Peyer's patch (tissue), 4 donors: ENCODE data around the gene LIG1. TPM values are rescaled to one million over a fixed set of nuclear protein-coding genes. Genes with fewer than 3 reads are reported as not detected.

ENCODE experiments used
- DNase-seq, 3 donors: peaks; one replicate each; pipeline ENCODE4 v3.0.0-alpha.2; 2017 to 2019
- H3K27ac ChIP-seq, 4 donors: fragments of 200-600 bp; sonication (generic); one replicate each; pipeline ENCODE4 v1.5.1; 2016 to 2019
- H3K27me3 ChIP-seq, 2 donors: fragments of 200-600 bp; sonication (generic); one replicate each; pipeline ENCODE4 v1.5.1; 2019
- H3K36me3 ChIP-seq, 3 donors: fragments of 200-600 bp; sonication (generic); one replicate each; pipeline ENCODE4 v1.5.1; 2016 to 2019
- H3K4me1 ChIP-seq, 4 donors: fragments of 200-600 bp; sonication (generic); one replicate each; pipeline ENCODE4 v1.5.1; 2016 to 2019
- H3K4me3 ChIP-seq, 4 donors: fragments of 200-600 bp; sonication (generic); 1 replicate in 3 of 4; 2 replicates in 1 of 4; pipeline ENCODE4 v1.5.1; 2016 to 2019; ENCODE audit warnings: mild to moderate bottlenecking in 1 of 4
- H3K9me3 ChIP-seq, 4 donors: fragments of 200-600 bp; sonication (generic); one replicate each; pipeline ENCODE4 v1.5.1; 2016 to 2019; ENCODE audit warnings: mild to moderate bottlenecking in 1 of 4
- CTCF ChIP-seq, 6 experiments: fragments of 450-650 bp in 4 of 6; fragments of 200-600 bp in 2 of 6; sonication (generic) in 1 of 6; IDR thresholded peaks; one replicate each; pipeline ENCODE4 v1.5.1; 2017 to 2019; ENCODE audit warnings: antibody characterized with exemption in 6 of 6, mild to moderate bottlenecking in 3 of 6, moderate library complexity in 1 of 6
- POLR2A ChIP-seq, 2 donors: fragments of 450-650 bp; IDR thresholded peaks; one replicate each; pipeline ENCODE4 v1.5.1; 2017; ENCODE audit warnings: antibody characterized with exemption in 2 of 2, mild to moderate bottlenecking in 2 of 2, moderate library complexity in 2 of 2
- total RNA-seq, 4 donors: library from RNA; depleted of rRNA; stranded (reverse); fragments of >200 nt; gene quantifications; one replicate each; pipeline ENCODE4 v1.1.0, GENCODE V29; 2016

LIG1 gene
- total RNA-seq, 4 donors from 2014 or later, result 30.3 to 104 (median 32.9) TPM

DNA sequence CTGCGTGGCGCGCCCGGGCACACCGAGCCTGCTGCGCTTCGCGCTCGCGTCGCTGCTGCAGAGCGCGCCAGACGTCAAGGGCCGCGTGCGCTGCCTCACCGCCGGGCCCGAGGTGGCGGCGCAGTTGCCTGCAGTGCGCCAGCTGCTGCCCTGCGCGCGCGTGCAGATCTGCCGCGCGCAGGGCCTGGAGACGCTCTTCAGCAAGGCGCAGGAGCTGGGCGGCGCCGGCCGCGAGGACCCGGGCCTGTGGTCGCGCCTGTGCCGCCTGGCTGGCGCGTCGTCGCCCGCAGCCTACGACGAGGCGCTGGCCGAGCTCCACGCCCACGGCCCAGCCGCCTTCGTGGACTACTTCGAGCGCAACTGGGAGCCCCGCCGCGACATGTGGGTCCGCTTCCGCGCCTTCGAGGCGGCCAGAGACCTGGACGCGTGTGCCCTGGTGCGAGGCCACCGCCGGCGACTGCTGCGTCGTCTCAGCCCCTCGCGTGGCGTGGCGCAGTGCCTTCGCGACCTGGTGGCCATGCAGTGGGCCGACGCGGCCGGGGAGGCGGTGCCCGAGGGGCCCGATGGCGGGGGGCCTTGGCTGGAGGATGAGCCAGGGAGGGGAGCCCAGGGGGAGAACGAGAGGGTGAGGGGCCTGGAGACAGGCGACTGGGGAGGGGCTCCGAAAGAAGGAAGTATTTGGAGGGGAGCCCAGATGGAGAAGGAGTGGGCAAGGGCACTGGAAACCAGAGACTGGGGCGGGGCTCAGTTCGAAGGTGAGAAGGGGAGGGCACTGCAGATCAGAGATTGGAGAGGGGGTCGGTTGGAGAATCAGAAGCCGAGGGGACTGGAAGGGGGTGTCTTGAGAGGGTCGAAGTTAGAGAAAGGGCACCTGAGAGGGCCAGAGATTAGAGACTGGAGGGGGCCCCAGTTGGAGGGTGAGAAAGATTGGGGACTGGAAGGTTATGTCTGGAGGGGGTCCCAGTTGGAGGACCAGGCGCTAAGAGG, 25.0 kb upstream of the LIG1 start:
- no peaks in the 10 kb centered on the region for H3K36me3 ChIP-seq
- H3K9me3 ChIP-seq, result no peaks in the 10 kb centered on the region
- H3K27me3 ChIP-seq, result no peaks in the 10 kb centered on the region
- TF ChIP-seq CTCF (IDR thresholded peaks at IDR 0.05) (no peak), POLR2A (IDR thresholded peaks at IDR 0.05) (no peak)
- DNase-seq, result peak in 1 of 3 donors; percentile 27
- H3K27ac ChIP-seq, result no peak overlapping the region
- H3K4me1 ChIP-seq, result no peaks in the 10 kb centered on the region
- H3K4me3 ChIP-seq, result no peak overlapping the region

DNA sequence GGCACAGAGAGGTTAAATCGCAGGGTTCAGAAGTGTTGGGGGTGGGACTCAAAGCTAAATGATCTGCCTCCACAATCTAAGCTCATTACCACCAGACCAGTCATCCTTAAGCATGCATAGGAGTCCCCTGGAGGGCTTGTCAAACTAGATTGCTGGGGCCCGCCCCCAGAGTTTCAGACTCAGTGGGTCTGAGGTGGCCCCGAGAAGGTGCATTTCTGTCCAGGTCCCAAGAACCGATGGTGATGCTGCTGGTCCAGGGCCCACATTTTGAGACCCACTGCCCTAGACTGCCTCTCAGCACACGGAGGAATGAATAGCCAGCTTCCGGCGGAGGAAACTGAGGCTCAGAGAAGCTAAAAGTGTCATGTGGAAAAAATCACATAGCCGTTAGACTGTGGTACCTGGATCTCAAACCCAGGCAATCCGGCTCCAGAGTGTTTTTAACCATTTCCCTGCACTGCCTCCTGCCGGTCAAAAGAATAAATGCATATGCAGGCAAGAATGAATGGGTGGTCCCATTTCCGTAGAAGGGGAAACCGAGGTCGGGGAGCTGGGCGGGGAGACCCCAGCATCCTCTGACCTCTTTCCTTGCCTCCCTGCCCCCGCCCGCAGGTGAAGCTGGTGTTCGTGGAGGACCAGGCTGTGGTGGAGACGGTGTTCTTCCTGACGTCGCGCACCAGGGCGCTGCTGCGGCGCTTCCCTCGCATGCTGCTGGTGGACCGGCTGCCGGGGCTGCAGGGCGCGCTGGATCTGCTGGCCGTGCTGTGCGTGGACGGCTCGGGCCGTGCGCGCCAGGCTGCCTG, 24.1 kb upstream of the LIG1 start:
- no peaks in the 10 kb centered on the region for H3K9me3 ChIP-seq
- no peaks in the 10 kb centered on the region for H3K4me1 ChIP-seq
- no peaks in the 10 kb centered on the region for H3K36me3 ChIP-seq
- no peak for TF ChIP-seq POLR2A (IDR thresholded peaks at IDR 0.05)
- peak; percentile 13 to 36 (median 29) for TF ChIP-seq CTCF (IDR thresholded peaks at IDR 0.05)
- H3K27ac ChIP-seq, result no peak overlapping the region
- H3K27me3 ChIP-seq, result no peaks in the 10 kb centered on the region
- H3K4me3 ChIP-seq, result no peak overlapping the region
- DNase-seq, result peak in 1 of 3 donors; percentile 52

DNA sequence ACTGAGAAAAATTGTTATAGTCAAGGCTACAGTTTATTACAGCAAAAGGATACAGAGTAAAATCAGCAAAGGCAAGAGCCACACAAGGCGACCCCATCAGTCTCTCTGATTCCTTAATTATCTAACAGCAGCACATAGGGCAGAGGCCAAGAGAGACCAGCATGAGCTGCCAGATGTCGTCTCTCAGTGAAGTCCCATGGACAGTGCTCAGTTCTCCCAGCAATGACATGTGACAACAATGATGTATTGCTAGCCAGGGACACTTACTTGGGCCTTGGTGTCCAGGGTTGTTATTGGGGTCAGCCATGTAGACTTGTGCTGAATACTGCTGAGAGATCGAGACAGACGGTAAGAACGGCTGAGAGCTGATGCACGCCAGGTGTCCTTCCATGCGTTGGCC, 22.6 kb upstream of the LIG1 start:
- H3K36me3 ChIP-seq, result no peaks in the 10 kb centered on the region
- TF ChIP-seq CTCF (IDR thresholded peaks at IDR 0.05) (no peak), POLR2A (IDR thresholded peaks at IDR 0.05) (no peak)
- H3K4me3 ChIP-seq, result no peak overlapping the region
- H3K9me3 ChIP-seq, result no peaks in the 10 kb centered on the region
- no peak overlapping the region for H3K27ac ChIP-seq
- no peaks in the 10 kb centered on the region for H3K4me1 ChIP-seq
- H3K27me3 ChIP-seq, result no peaks in the 10 kb centered on the region
- DNase-seq, result no peak

DNA sequence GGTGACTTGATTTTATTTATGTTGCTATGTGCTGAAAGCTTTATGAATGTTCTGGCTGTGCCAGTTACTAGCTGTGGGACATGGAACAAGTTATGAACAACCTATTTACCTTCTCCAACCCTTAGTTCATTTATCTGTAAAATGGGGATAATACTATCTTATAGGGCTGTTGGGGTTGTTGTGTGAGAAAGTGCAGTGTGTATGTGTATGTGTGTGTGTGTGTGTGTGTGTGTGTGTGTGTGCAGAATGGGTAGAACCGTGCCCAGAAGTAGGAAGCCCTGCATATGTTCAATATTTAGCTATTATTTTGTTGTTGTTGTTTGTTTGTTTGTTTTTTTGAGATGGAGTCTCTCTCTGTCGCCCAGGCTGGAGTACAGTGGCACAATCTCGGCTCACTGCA, 20.7 kb upstream of the LIG1 start:
- Histone ChIP-seq H3K27ac (no peak overlapping the region), H3K4me1 (no peaks in the 10 kb centered on the region), H3K36me3 (no peaks in the 10 kb centered on the region), H3K9me3 (no peaks in the 10 kb centered on the region), H3K27me3 (no peaks in the 10 kb centered on the region), H3K4me3 (no peak overlapping the region)
- TF ChIP-seq POLR2A (IDR thresholded peaks at IDR 0.05) (no peak), CTCF (IDR thresholded peaks at IDR 0.05) (no peak)
- no peak for DNase-seq

GRCh38 chr19:48190288-48190884, 20.2 kb upstream of the LIG1 start:
- H3K27me3 ChIP-seq, result no peaks in the 10 kb centered on the region
- no peaks in the 10 kb centered on the region for H3K4me1 ChIP-seq
- H3K27ac ChIP-seq, result no peak overlapping the region
- no peaks in the 10 kb centered on the region for H3K36me3 ChIP-seq
- DNase-seq, result peak in 2 of 3 donors; percentile 64 to 68
- no peaks in the 10 kb centered on the region for H3K9me3 ChIP-seq
- H3K4me3 ChIP-seq, result no peak overlapping the region
- peak in 1 of 6 experiments; percentile 11 for TF ChIP-seq CTCF (IDR thresholded peaks at IDR 0.05)
- no peak for TF ChIP-seq POLR2A (IDR thresholded peaks at IDR 0.05)
